GM21529 (cell line): ENCODE data around the gene RAB6D.
"Not testable (repeated sequence)": the region's sequence is repeated elsewhere in the genome, so short reads cannot be mapped to it uniquely, and the experiment has no call there.

Experiments
- ATAC-seq: cut with Tn5 transposase; IDR thresholded peaks from one replicate; pipeline ENCODE4 v1.9.1; 2021; ENCODE audit not compliant: unreplicated experiment

The RAB6D gene

GRCh38 chr2:131367352-131367751 is 3.4 kb upstream of the RAB6D start:
- no peak for ATAC-seq

GRCh38 chr2:131366643-131367042 is 2.7 kb upstream of the RAB6D start:
- ATAC-seq: no peak

GRCh38 chr2:131365452-131365851 is 1.5 kb upstream of the RAB6D start:
- no peak for ATAC-seq

- not testable (repeated sequence) for ATAC-seq
These were observed 755 bp downstream of the RAB6D start for GRCh38 chr2:131363213-131363612.

- ATAC-seq: not testable (repeated sequence)
These were observed 2.2 kb downstream of the RAB6D start for GRCh38 chr2:131361773-131362172.

- not testable (repeated sequence) for ATAC-seq
These were observed 10.7 kb downstream of the RAB6D start for GRCh38 chr2:131353167-131353697.

- ATAC-seq: no peak
These were observed 14.9 kb downstream of the RAB6D start for GRCh38 chr2:131349021-131349420.

- ATAC-seq: not testable (repeated sequence)
These were observed 16.9 kb downstream of the RAB6D start for GRCh38 chr2:131347035-131347434.

- ATAC-seq: not testable (repeated sequence)
These were observed 24.7 kb downstream of the RAB6D start for GRCh38 chr2:131339307-131339706.

GRCh38 chr2:131335319-131335718 is 28.6 kb downstream of the RAB6D start:
- not testable (repeated sequence) for ATAC-seq

GRCh38 chr2:131332709-131333108 is 31.3 kb downstream of the RAB6D start:
- ATAC-seq: not testable (repeated sequence)

- ATAC-seq: not testable (repeated sequence)
These were observed 33.0 kb downstream of the RAB6D start for GRCh38 chr2:131331000-131331399.

- no peak for ATAC-seq
These were observed 41.8 kb downstream of the RAB6D start for GRCh38 chr2:131322209-131322608.

- ATAC-seq: not testable (repeated sequence)
These were observed 42.6 kb downstream of the RAB6D start for GRCh38 chr2:131321344-131321743.

- ATAC-seq: not testable (repeated sequence)
These were observed 53.0 kb downstream of the RAB6D start for GRCh38 chr2:131311001-131311400.
